ENCODE measurements around the gene GLE1. TPM values are rescaled to one million over a fixed set of nuclear protein-coding genes. Genes with fewer than 3 reads are reported as not detected.

Gene GLE1
- total RNA-seq, 1 experiment from 2014 or later, result 36.6 TPM

- ChIA-PET POLR2A (no interaction called here), CTCF (no interaction called here), RAD21 (ENCODE audit: low non-redundant PET in 1 of 2, low total read pairs in 2 of 2, uncharacterized antibody in 2 of 2, unreplicated experiment in 2 of 2) (no interaction called here)
- Histone ChIP-seq H3K27ac (ENCODE audit: low read depth, low read length) (no peak overlapping the region), H3K79me2 (ENCODE audit: insufficient read depth, low read length) (no peaks in the 10 kb centered on the region), H3K4me3 (replicated peaks in 1 of 2; ENCODE audit: low read depth in 1 of 2, low read length in 2 of 2) (no peak overlapping the region), H2AFZ (ENCODE audit: low read depth, low read length, poor library complexity, severe bottlenecking) (no peak overlapping the region), H4K20me1 (ENCODE audit: insufficient read depth) (no peaks in the 10 kb centered on the region), H3K9me3 (ENCODE audit: control insufficient read depth in 1 of 2, insufficient read depth in 1 of 2, low read depth in 1 of 2, low read length in 2 of 2) (no peaks in the 10 kb centered on the region), H3K4me2 (ENCODE audit: low read length) (no peak overlapping the region), H3K36me3 (ENCODE audit: control insufficient read depth in 1 of 2, insufficient read depth in 2 of 2, low read length in 2 of 2) (peaks cover 32 to 46% of the 10 kb centered on the region in 2 experiments), H3K4me1 (ENCODE audit: control insufficient read depth in 1 of 2, insufficient read depth in 2 of 2, low read length in 2 of 2) (no peaks in the 10 kb centered on the region), H3K9me2 (ENCODE audit: insufficient read depth) (no peaks in the 10 kb centered on the region), H3K9ac (ENCODE audit: low read length) (no peak overlapping the region), H3K27me3 (ENCODE audit: insufficient read depth, low read length) (no peaks in the 10 kb centered on the region)
- intact Hi-C loops (cut with micrococcal nuclease), result no loop called here
- no peak for DNase-seq (ENCODE audit: low read depth, low spot score)
- TF ChIP-seq ZBTB33 (IDR thresholded peaks at IDR 0.05; ENCODE audit: extremely low read depth, insufficient replicate concordance, low read length), result no peak
- TF ChIP-seq SRF (IDR thresholded peaks at IDR 0.05; ENCODE audit: low read depth), result no peak
- TF ChIP-seq POLR2AphosphoS5 (IDR thresholded peaks at IDR 0.05; ENCODE audit: low read depth, low read length), result no peak
- TF ChIP-seq ELF1 (IDR thresholded peaks at IDR 0.05; ENCODE audit: borderline replicate concordance, low read depth), result no peak
- TF ChIP-seq YY1 (IDR thresholded peaks at IDR 0.05; ENCODE audit: extremely low read depth, insufficient replicate concordance, low read depth, low read length), result no peak
- TF ChIP-seq EZH2phosphoT487 (IDR thresholded peaks at IDR 0.05; ENCODE audit: borderline replicate concordance), result no peak
- no peak for TF ChIP-seq TCF7L2 (IDR thresholded peaks at IDR 0.05; ENCODE audit: borderline replicate concordance, extremely low read depth, insufficient read depth, insufficient read length)
- no peak for TF ChIP-seq MAX (IDR thresholded peaks at IDR 0.05)
- BruUV-seq (replicated peaks), result no TSS peak
- ATAC-seq, result no peak
Observed at GRCh38 chr9:128481561-128481960, 23.0 kb upstream of the GLE1 start.
